ENCODE measurements around the gene PDCD4.
"Not testable (repeated sequence)": the region's sequence is repeated elsewhere in the genome, so short reads cannot be mapped to it uniquely, and the experiment has no call there.

Gene PDCD4

DNA sequence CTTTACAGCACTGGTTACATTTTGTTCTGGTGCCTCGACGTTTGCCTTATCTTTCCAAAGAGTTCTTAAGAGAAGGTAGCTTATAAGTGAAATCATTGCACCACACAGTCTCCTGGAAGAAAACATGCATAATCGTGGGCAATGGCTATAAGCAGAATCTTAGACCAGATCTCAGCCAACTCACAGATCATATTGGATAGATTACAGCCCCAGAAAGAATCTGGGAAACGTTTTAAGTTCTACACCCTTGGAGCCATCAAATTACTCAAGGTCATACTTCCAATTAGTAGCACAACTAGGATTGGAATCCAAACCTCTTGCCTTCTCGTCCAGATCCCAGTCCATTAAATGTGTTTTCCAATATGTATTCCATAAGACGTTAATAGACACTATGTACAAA is 8.8 kb upstream of the PDCD4 start:
- DNase-seq = no peak

- DNase-seq = no peak
Measured at GRCh38 chr10:110863361-110863760, 8.4 kb upstream of the PDCD4 start.

DNA sequence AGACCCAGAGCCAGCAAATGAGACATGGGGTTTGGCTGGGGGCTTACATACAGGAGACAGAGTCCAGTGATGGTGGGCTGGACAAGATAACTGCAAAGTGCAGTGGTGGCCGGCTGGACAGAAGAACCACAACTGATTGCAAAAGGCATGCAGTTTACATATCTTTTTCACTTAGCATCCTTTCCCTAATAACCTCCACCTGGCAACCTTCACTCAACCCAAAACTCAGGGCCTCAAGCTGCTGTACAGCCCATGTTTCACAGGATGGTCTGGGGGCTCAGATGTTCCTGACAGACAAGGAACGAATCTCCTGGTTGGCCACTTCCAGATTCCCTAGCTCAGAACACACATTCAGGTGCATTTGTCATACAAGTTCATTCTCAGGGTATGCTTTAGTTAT is 7.8 kb upstream of the PDCD4 start:
- no peak for DNase-seq

DNA sequence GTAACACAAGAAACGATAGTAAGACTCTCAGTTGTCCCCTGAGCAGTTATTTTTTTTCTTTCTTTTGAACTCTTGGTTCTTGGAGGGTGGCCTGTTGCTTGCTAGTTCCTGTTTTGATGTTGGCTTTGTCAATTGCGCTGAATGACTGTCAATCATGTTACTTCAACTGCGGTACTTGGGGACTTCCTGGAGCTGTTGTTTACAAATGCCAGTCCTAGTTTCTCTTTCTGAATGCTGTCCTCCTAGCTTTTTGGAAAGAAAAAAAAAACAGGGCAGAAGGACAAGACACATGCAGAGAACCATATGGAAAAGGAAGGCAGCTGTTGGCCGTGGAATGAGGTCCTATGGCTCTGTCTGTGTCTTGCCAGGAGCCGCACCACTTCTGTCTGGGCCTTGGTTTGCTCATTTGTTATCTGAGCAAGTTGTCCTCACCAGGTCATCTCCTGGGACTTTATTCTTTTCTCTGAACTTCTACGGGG is 7.0 kb upstream of the PDCD4 start:
- DNase-seq = peak; percentile 66

- DNase-seq = no peak
Measured at GRCh38 chr10:110865186-110865808, 6.4 kb upstream of the PDCD4 start.

DNA sequence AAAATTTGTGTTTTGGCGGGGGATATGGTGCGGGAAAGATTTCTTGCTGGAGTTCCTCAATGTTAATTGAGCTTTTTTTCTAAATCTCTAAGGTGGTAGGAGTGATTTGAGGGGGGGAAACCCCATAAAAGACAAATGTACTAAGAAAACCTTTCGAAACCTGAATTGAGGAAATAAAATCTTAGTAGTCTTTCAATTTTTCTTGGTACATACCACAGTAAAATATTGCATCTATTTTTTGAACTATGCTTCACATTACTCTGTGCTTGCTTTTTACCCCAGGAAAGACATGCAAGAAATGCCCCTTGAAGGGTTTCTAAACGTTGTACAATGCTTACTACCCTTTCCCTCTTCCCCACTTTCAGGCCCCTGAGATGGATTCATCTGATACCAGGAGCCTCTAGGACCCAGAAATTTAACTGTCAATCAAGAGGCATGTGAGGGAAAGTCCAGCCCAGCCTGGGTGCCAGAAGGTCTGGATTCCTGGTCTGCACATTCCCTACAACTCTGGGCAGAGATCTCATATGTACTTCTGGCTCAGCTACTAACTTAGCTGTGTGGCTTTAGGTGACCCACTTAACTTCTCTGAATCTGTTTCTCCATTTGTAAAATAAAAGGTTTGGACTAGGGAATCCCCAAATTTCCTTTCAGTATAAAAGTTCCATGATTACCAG is 5.8 kb upstream of the PDCD4 start:
- no peak for DNase-seq

GRCh38 chr10:110867011-110867806 is 4.5 kb upstream of the PDCD4 start:
- DNase-seq = not testable (repeated sequence)

DNA sequence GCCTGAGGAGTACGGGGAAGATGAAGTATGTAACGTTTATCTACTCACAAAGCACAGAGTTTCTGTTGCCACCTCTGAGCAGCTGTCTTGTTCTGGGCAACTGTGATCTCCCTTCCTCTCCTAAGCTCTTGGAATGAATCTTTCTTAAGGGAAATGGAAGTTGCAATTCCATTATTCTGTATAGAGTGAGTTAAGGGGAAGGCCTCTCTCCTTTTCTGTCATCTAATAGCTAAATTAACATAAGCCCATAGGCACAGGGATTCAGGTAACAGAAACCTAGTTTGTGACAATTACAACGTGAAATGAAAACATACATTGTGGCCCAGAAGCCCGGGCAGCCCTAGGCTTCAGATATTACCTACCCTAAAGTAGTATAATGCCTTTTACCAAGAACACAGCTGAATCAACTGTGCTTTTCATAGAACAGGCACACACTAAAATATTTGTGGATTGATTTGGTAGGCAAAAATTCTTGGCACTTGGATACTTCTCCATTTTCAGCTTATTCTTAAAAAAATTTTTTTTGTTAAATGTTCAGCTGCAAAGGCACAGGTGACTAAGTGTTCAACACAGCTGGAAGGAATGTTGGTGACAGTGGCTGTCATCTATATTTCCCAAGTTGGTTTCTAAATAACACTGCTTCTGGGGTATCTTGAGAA is 3.8 kb upstream of the PDCD4 start:
- no peak for DNase-seq

- DNase-seq = peak; percentile 76
Measured at GRCh38 chr10:110868981-110869380, 2.7 kb upstream of the PDCD4 start.

- DNase-seq = no peak
Measured at GRCh38 chr10:110870823-110871297, 868 bp upstream of the PDCD4 start.

DNA sequence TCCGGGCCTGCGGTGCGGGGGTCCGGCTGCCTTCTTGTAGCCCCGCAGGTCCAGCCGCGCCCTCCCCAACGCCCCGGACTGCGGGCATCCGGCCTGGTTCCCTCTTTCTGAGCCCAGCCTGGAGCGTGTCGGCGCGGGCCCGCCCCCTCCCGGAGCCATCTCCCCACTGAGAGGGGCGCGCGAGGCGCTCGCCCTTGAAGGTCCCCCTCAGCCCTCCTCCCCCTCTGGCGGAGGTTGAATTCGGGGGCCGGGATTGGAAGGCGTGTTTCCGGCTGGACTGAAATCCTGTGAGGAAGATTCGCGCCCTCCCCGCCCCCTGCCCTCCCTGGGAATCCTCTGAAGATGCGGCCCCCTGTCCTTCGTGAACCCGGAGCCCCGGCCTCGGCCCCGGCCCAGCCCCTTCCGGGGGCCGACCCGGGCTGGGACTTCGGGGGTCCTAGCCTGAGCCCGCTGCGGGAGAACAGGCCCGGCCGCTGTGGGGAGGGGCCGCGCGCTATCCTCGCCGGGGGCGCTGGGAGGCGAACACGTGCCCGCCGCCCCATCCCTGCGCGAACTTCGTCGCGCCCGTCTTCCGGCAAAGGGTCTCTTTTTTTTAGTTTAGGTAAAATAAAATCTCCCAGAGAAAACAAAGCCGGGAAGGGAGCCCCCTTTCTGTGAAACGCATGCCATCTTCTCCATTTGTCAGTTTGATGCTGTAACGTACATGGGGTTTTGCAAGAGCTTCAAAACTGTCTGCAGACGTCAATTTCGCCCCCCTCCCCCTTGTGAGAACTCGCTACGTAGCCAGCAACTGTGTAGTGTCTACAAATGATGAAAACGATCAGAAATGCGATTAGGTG is 636 bp downstream of the PDCD4 start:
- peak; percentile 82 for DNase-seq

DNA sequence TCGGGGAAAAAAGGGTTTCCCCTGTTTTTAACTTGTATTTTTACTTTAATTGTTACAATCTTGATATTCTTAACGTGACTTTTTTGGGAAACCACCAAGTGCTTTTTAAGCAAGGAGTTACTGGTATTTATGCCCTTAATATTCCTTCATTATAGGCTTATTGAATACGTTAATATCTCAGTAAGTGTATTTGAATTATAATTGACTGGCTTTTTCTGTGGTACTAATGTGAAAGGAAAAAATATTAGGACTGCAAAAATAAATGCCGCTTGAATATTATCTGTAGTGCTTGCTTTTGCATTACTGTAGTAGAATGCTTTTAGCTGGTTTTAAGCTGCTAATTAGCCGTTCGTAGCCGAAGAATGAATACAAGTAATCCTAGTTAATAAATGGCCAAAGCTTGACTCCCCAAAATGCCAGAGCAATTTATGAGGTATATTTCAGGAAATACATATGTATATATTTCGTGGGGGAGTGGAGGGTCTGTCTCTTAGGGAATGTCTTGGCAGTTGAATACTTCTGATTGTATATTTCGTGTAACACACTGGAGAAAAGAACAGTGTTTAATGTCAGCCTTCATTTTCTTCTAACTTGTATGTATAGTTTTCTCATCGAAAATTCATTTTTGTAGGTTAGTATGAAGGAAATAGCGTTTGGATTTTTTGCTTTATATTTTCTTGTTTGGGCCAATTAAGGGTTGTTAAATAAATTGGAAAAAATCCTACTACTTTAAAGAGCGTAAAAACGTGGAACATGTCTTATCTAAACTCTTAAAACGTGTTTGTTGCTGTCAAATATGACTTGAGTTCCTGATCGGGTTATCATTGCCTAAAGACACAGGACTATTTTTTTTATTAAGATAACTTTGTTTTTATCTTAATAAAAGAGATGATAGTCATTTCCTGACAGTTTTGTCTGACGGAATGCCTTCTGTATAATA is 1.5 kb downstream of the PDCD4 start:
- DNase-seq = no peak

DNA sequence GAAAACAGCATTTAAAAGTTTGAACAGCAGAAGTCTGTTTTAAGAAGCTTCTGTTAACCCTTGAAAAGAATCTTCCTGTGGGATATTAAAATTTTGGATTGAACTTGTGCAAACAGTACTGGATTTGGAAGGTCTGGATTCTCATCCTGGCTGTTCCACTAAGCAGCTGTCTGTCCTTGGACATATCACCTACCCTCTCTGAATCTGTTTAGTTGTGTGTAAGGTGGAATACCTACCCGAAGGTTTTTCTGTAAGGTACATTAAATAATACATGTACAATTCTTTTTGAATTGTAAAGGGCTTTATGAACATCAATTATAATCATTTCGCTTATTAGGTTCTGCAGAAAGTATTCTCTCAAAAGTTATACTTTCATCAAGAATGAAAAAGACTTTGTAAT is 2.2 kb downstream of the PDCD4 start:
- DNase-seq = no peak

DNA sequence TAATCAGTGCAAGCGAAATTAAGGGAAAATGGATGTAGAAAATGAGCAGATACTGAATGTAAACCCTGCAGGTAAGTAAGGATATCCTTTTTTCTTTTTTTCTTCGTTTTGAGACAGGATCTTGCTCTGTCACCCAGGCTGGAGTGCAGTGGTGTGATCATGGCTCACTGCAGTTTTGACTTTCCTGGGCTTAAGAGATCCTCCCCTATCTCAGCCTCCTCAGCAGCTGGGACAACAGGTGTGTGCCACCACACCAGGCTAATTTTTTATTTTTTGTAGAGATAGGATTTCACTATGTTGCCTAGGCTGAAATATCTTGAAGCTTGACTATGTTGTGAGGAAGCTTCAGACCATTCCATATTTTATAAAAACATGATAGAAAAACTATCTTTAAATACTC is 4.3 kb downstream of the PDCD4 start:
- DNase-seq = no peak

DNA sequence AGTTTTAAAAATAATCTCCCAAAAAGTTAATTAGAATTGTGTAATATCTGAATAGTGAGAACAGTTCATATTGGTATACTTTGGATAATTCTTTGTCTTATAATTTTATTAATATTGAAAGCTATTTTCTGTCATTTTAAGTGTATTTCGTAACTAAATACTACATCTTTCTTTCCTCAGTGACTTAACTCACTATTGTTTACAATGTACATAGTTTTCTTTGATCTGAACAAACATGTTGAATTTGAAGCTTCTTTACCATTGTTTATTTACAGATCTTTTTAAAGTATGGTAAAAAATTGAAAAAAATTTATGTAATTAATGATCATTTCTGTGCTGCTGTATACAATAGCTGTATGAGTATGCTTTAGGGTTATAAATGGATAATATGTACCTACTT is 5.1 kb downstream of the PDCD4 start:
- DNase-seq = no peak

DNA sequence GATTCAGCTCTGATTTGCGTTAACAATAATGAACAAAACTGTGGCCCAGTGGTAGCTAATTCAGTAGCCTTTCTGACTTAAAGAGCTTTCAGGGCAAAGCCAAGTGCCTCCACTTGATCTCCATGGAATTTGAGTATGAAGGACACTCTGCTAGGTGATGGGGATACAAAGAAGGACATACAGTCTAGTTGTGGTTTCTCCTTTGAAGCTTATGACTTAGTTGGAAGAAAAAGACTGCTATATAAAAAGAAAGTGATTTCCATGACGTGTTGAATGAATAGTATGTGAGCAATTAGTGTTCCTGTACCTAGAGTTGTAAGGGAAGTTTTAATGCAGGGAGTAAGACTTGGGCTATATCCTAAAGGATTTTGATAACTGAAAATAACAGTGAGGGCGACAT is 8.3 kb downstream of the PDCD4 start:
- DNase-seq = no peak

DNA sequence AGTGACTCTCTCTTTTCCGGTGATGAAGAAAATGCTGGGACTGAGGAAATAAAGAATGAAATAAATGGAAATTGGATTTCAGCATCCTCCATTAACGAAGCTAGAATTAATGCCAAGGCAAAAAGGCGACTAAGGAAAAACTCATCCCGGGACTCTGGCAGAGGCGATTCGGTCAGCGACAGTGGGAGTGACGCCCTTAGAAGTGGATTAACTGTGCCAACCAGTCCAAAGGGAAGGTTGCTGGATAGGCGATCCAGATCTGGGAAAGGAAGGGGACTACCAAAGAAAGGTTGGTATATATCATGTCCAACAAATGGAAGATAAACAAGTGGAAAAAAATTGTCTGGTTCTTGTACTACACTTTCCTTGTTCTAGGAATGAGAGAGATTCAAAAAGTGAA is 9.5 kb downstream of the PDCD4 start:
- DNase-seq = no peak

- DNase-seq = no peak
Measured at GRCh38 chr10:110881905-110882304, 10.2 kb downstream of the PDCD4 start.

GRCh38 chr10:110883924-110884323 is 12.2 kb downstream of the PDCD4 start:
- no peak for DNase-seq

- no peak for DNase-seq
Measured at GRCh38 chr10:110885932-110886674, 14.4 kb downstream of the PDCD4 start.
